AG04450 (cell line): Measurements from ENCODE around the gene CHRNA1. TPM values are rescaled to one million over a fixed set of nuclear protein-coding genes. Genes with fewer than 3 reads are reported as not detected.

Source experiments
- CTCF ChIA-PET: fragments of 300-600, 350-600 bp; formaldehyde crosslinking; extraction: SDS; loops from one replicate; lab custom pipeline; 2022; ENCODE audit warnings: antibody characterized with exemption, inconsistent platforms; lab: Charles Lee
- POLR2A ChIA-PET: fragments of 350-600 bp; formaldehyde crosslinking; extraction: SDS; loops from one replicate; lab custom pipeline; 2021; ENCODE audit warnings: antibody characterized with exemption, inconsistent platforms; lab: Yijun Ruan, JAX
- DNase-seq: peaks from one replicate; pipeline ENCODE4 v3.0.0-alpha.2; 2011; ENCODE audit warnings: low read depth, low spot score
- H3K27ac ChIP-seq: one replicate; pipeline ENCODE4 v1.5.1; 2012; ENCODE audit warnings: low read depth, low read length, control low read depth
- H3K27me3 ChIP-seq: one replicate; pipeline ENCODE4 v1.6.0; 2012; ENCODE audit warnings: low read length; ENCODE audit not compliant: control insufficient read depth, insufficient read depth
- H3K4me3 ChIP-seq: 2 replicates; pipeline ENCODE4 v1.5.1; 2011; ENCODE audit warnings: mild to moderate bottlenecking, low read depth, low read length, control low read depth
- H3K9me3 ChIP-seq: 2 replicates; pipeline ENCODE4 v1.5.1; 2012; ENCODE audit warnings: low read length; ENCODE audit not compliant: control insufficient read depth, insufficient read depth
- polyA plus RNA-seq: library from polyadenylated mRNA; depleted of rRNA; stranded (reverse); fragments of >200 nt; gene quantifications from 2 replicates; pipeline ENCODE4 v1.2.3, GENCODE V29; 2011
- TF ChIP-seq, protein P1 (sequence below): IDR thresholded peaks from 2 replicates; pipeline ENCODE4 v1.5.1; 2011; ENCODE audit warnings: low read depth, low read length, control low read depth, inconsistent platforms

Gene CHRNA1
- polyA plus RNA-seq, 1 experiment = 2.7 TPM

DNA sequence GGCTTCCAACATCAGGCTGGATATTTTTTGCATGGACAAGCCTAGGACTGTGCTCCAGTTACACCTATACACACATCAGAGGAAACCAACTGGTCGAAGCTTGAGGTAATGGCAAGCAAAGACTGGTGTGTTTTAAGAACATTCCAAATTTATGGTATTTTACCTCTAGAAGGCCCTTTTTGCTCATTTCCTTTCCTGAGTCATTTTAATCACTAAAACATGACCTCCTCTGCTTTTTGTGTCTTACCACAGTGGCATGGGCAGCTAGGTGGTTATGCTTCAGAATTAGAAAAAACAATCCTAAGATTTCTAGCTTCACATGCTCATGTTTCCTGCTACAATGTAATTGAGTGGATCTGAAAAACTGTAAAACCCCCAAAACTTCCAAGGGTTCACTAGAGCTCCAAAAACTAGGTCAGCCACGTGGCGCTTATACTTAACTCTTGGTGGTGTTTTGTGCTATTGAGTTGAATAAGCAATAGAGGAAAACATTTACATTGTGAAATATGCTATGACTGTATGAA, 30.6 kb upstream of the CHRNA1 start:
- CTCF ChIA-PET = interaction anchor here (1.7 to 4.8 kb wide), 2 partner anchors 24 to 190 kb away, joined by 8 to 23 read pairs; no protein-coding TSS in a partner anchor

DNA sequence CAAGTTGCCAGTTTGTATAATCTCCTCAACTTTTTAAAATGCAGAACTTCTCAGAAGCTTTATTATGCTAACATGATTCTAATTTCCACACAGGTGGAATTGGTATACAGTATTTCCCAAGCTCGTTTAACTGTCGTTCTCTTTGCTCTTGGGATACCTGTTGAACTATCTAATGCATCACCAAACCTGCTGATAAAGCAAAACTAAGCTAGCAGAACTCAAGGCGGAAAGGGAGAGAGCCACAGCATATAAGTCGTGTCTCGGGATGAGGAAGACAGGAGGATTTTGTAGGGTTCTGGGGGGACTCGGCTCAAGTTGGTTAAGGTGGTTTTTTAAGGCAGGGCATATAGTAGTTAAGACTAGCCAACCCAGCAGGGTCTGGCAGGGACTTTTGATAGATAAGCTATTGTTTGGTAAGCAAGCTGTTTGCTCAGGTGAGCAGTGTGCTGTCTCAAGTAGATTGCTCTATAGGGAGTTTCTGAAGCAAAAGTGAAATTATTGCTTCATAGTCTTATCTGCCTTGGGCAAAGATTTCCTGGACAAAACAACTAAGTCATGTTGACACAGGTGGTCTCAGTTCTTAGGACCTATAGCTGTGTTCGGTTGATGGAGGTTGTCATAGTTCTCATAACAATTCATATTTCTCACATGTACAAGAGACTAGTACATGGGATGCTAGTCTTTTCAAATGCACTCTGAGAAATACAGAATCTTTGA, 28.2 kb upstream of the CHRNA1 start:
- CTCF ChIA-PET = interaction anchor here (0.8 to 4.8 kb wide), 3 partner anchors 21 to 193 kb away, joined by 3 to 23 read pairs (median 3); no protein-coding TSS in a partner anchor
- POLR2A ChIA-PET = no interaction called here
- Histone ChIP-seq H3K9me3 (peaks cover 3% of the 10 kb centered on the region; the same call in 1 of the 2 replicates), H3K27me3 (no peaks in the 10 kb centered on the region), H3K27ac (no peak overlapping the region), H3K4me3 (no peak overlapping the region)
- DNase-seq = no peak
- TF ChIP-seq, protein P1, sequence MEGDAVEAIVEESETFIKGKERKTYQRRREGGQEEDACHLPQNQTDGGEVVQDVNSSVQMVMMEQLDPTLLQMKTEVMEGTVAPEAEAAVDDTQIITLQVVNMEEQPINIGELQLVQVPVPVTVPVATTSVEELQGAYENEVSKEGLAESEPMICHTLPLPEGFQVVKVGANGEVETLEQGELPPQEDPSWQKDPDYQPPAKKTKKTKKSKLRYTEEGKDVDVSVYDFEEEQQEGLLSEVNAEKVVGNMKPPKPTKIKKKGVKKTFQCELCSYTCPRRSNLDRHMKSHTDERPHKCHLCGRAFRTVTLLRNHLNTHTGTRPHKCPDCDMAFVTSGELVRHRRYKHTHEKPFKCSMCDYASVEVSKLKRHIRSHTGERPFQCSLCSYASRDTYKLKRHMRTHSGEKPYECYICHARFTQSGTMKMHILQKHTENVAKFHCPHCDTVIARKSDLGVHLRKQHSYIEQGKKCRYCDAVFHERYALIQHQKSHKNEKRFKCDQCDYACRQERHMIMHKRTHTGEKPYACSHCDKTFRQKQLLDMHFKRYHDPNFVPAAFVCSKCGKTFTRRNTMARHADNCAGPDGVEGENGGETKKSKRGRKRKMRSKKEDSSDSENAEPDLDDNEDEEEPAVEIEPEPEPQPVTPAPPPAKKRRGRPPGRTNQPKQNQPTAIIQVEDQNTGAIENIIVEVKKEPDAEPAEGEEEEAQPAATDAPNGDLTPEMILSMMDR = no peak

More for the DNA sequence above, 30.6 kb upstream of the CHRNA1 start:
- H3K4me3 ChIP-seq = no peak overlapping the region
- no peaks in the 10 kb centered on the region for H3K9me3 ChIP-seq
- POLR2A ChIA-PET = no interaction called here
- no peak for DNase-seq
- peak overlapping the region; percentile 55 for H3K27ac ChIP-seq
- TF ChIP-seq, protein P1 = no peak
- H3K27me3 ChIP-seq = no peaks in the 10 kb centered on the region

DNA sequence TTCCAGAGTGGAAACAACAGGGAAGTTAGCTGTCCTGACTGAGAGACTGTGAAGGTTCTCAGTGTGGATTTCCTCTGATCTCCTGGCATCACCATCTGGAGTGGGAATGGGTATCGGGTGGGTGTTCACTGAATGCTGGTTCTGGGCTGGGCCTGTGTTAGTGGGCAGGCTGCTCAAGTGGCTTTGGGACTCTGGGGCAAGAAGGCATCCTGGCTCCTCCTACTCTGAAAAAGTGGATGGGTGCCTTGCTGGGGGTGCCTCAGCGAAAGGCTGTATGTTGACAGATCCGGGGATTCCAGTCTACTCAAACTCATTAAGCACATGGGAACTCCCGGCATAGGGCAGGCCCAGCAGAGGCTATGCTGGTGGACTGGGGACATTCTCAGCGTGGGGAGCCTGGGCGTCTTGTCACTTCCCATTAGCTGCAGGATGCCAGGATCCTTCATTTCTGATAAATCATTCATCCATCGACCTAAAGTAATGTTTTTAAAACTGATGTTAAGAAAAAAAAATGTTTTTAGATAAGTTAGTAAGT, 27.5 kb upstream of the CHRNA1 start:
- H3K4me3 ChIP-seq = no peak overlapping the region
- TF ChIP-seq, protein P1 = no peak
- no peaks in the 10 kb centered on the region for H3K27me3 ChIP-seq
- H3K27ac ChIP-seq = no peak overlapping the region
- DNase-seq = no peak
- CTCF ChIA-PET = interaction anchor here (4.8 kb wide), 1 partner anchor 20 kb away, joined by 23 read pairs; no protein-coding TSS in a partner anchor
- H3K9me3 ChIP-seq = peaks cover 3% of the 10 kb centered on the region; the same call in 1 of the 2 replicates
- POLR2A ChIA-PET = no interaction called here

DNA sequence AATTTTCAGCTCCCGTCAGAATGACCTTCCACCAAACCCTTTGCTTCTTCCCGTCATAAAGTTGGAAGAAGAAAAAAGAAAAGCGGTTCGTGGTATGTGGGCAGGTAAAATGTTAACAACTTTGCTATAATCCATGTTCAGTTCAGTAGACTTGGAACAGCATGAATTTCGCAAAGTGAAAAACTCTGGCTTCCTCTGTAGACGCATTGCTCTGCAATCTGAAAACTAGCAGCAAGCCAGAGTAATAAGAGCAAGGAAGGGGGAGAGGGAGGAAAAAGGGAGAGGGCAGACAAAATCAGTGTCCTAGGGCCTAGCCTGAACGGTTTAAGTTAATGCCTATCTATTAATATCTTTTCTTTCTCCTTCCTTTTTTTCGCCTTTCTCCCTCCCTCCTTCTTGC, 26.7 kb upstream of the CHRNA1 start:
- no peak for DNase-seq
- peaks cover 3% of the 10 kb centered on the region; the same call in 1 of the 2 replicates for H3K9me3 ChIP-seq
- TF ChIP-seq, protein P1 = no peak
- ChIA-PET POLR2A (no interaction called here), CTCF (no interaction called here)
- no peak overlapping the region for H3K27ac ChIP-seq
- H3K4me3 ChIP-seq = no peak overlapping the region
- H3K27me3 ChIP-seq = no peaks in the 10 kb centered on the region
